H1 (cell line): ENCODE results near the gene TNN. TPM values are rescaled to one million over a fixed set of nuclear protein-coding genes. Genes with fewer than 3 reads are reported as not detected.
A peak's percentile ranks its signal among the peaks of the same experiment; 100 is the strongest.

ENCODE experiments used
- ASH2L ChIP-seq: fragments of 200-600, 300-600 bp; sonication (generic); IDR thresholded peaks from one replicate; pipeline ENCODE4 v1.7.1; 2017; ENCODE audit warnings: low read length
- EZH2 ChIP-seq: fragments of 200-600 bp; sonication (generic); IDR thresholded peaks from 2 replicates; pipeline ENCODE4 v1.7.1; 2012; ENCODE audit warnings: low read depth, mild to moderate bottlenecking, moderate library complexity, low read length, inconsistent platforms; ENCODE audit not compliant: severe bottlenecking
- JUN ChIP-seq: IDR thresholded peaks from 2 replicates; pipeline ENCODE4 v1.6.1; 2011; ENCODE audit warnings: low read depth, mild to moderate bottlenecking, improper control_type of control experiment, low read length
- MAFK ChIP-seq: IDR thresholded peaks from 2 replicates; pipeline ENCODE4 v1.6.1; 2012; ENCODE audit warnings: low read depth, mild to moderate bottlenecking, improper control_type of control experiment, low read length
- NANOG ChIP-seq: IDR thresholded peaks from 2 replicates; pipeline ENCODE4 v1.6.1; 2011; ENCODE audit warnings: low read length, low read depth, mild to moderate bottlenecking, inconsistent platforms; ENCODE audit not compliant: insufficient read depth, poor library complexity, severe bottlenecking
- POU5F1 ChIP-seq: IDR thresholded peaks from 2 replicates; pipeline ENCODE4 v1.6.1; 2011; ENCODE audit warnings: low read depth, mild to moderate bottlenecking, low read length, moderate library complexity
- SIN3A ChIP-seq, 2 experiments: IDR thresholded peaks in 1 of 2; conservative IDR thresholded peaks in 1 of 2; 2 replicates each; pipeline ENCODE4 v1.6.1; 2011 to 2012; ENCODE audit warnings: low read length in 2 of 2, improper control_type of control experiment in 1 of 2, low read depth in 1 of 2, mild to moderate bottlenecking in 1 of 2
- SP1 ChIP-seq: IDR thresholded peaks from 2 replicates; pipeline ENCODE4 v1.6.1; 2011; ENCODE audit warnings: low read depth, low read length
- polyA plus RNA-seq, 7 experiments: library from polyadenylated mRNA; depleted of rRNA in 3 of 7; stranded (reverse) in 5 of 7; unstranded in 2 of 7; fragments of >200 nt in 5 of 7; fragments of 200-250 nt in 2 of 7; gene quantifications; 1 replicate in 5 of 7; 2 replicates in 1 of 7; 4 replicates in 1 of 7; pipeline versions ENCODE4 v1.2.1 to v1.2.3, GENCODE V29; 2011 to 2013; ENCODE audit warnings: missing spikeins in 2 of 7, mixed read lengths in 2 of 7
- total RNA-seq: library from RNA; stranded (reverse); fragmentation: NEBNext Ultra II Directional; extraction: Animal tissue kit (Norgen Biotek cat#: 25700); gene quantifications from 2 replicates; pipeline ENCODE4 v1.2.1, GENCODE V29; 2021
- TF ChIP-seq, protein P1 (sequence below): fragments of 300-600 bp; sonication (generic); IDR thresholded peaks from 2 replicates; pipeline ENCODE4 v1.7.1; 2012; ENCODE audit warnings: low read length, moderate library complexity, mild to moderate bottlenecking, inconsistent platforms; ENCODE audit not compliant: insufficient replicate concordance
- TF ChIP-seq, protein P2 (sequence below): IDR thresholded peaks from 2 replicates; pipeline ENCODE4 v1.6.1; 2012; ENCODE audit warnings: inconsistent platforms

Gene TNN
- total and polyA plus RNA-seq, 2 of the 8 experiments (the other 6 are each of a cell fraction or from before 2014, with no cell fraction given) = 0.21 to 0.30 TPM

DNA sequence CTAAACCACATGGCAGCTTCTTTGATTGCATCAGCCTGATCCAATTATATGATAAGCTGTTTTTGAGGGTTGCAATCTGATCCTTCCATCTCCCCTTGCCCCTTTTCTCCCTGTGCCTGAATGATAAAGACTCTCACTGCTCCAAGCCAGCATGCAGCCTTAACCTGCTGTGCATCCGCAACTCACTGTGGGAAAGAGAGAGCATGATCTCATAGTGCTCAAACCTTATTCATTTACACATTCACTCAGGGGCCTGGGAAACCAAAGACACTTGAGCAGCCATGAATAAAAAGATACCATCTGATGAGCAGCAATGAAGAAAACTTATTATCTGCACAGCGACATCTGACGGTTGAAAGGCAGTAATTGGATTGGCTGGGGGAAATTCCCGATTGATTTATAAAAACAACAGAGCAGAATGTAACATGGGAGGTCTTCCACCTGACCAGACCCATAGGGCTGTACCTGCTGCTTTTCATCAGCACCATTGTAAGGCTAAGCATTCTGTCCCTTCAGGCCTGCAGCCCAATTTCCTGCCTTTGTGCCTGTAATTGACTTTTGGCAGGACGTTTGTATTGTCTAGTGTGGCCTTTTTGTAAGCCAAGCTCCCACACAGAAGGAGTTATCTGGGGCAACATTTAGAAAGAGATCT lies 62.5 kb downstream of the TNN start (continued):
- TF ChIP-seq JUN (peak; percentile 76), SP1 (peak; percentile 33; the same call in 1 of the 2 replicates), SIN3A (conservative IDR thresholded peaks at IDR 0.05 in 1 of 2, IDR thresholded peaks at IDR 0.05 in 1 of 2; ENCODE audit: low read depth in 1 of 2, low read length in 2 of 2) (no peak), EZH2 (no peak), MAFK (no peak), NANOG (peak; percentile 65), ASH2L (peak; percentile 39), POU5F1 (0 out of 2 replicates have a peak, but pooled peaks have one; percentile 42)
- TF ChIP-seq, protein P1, sequence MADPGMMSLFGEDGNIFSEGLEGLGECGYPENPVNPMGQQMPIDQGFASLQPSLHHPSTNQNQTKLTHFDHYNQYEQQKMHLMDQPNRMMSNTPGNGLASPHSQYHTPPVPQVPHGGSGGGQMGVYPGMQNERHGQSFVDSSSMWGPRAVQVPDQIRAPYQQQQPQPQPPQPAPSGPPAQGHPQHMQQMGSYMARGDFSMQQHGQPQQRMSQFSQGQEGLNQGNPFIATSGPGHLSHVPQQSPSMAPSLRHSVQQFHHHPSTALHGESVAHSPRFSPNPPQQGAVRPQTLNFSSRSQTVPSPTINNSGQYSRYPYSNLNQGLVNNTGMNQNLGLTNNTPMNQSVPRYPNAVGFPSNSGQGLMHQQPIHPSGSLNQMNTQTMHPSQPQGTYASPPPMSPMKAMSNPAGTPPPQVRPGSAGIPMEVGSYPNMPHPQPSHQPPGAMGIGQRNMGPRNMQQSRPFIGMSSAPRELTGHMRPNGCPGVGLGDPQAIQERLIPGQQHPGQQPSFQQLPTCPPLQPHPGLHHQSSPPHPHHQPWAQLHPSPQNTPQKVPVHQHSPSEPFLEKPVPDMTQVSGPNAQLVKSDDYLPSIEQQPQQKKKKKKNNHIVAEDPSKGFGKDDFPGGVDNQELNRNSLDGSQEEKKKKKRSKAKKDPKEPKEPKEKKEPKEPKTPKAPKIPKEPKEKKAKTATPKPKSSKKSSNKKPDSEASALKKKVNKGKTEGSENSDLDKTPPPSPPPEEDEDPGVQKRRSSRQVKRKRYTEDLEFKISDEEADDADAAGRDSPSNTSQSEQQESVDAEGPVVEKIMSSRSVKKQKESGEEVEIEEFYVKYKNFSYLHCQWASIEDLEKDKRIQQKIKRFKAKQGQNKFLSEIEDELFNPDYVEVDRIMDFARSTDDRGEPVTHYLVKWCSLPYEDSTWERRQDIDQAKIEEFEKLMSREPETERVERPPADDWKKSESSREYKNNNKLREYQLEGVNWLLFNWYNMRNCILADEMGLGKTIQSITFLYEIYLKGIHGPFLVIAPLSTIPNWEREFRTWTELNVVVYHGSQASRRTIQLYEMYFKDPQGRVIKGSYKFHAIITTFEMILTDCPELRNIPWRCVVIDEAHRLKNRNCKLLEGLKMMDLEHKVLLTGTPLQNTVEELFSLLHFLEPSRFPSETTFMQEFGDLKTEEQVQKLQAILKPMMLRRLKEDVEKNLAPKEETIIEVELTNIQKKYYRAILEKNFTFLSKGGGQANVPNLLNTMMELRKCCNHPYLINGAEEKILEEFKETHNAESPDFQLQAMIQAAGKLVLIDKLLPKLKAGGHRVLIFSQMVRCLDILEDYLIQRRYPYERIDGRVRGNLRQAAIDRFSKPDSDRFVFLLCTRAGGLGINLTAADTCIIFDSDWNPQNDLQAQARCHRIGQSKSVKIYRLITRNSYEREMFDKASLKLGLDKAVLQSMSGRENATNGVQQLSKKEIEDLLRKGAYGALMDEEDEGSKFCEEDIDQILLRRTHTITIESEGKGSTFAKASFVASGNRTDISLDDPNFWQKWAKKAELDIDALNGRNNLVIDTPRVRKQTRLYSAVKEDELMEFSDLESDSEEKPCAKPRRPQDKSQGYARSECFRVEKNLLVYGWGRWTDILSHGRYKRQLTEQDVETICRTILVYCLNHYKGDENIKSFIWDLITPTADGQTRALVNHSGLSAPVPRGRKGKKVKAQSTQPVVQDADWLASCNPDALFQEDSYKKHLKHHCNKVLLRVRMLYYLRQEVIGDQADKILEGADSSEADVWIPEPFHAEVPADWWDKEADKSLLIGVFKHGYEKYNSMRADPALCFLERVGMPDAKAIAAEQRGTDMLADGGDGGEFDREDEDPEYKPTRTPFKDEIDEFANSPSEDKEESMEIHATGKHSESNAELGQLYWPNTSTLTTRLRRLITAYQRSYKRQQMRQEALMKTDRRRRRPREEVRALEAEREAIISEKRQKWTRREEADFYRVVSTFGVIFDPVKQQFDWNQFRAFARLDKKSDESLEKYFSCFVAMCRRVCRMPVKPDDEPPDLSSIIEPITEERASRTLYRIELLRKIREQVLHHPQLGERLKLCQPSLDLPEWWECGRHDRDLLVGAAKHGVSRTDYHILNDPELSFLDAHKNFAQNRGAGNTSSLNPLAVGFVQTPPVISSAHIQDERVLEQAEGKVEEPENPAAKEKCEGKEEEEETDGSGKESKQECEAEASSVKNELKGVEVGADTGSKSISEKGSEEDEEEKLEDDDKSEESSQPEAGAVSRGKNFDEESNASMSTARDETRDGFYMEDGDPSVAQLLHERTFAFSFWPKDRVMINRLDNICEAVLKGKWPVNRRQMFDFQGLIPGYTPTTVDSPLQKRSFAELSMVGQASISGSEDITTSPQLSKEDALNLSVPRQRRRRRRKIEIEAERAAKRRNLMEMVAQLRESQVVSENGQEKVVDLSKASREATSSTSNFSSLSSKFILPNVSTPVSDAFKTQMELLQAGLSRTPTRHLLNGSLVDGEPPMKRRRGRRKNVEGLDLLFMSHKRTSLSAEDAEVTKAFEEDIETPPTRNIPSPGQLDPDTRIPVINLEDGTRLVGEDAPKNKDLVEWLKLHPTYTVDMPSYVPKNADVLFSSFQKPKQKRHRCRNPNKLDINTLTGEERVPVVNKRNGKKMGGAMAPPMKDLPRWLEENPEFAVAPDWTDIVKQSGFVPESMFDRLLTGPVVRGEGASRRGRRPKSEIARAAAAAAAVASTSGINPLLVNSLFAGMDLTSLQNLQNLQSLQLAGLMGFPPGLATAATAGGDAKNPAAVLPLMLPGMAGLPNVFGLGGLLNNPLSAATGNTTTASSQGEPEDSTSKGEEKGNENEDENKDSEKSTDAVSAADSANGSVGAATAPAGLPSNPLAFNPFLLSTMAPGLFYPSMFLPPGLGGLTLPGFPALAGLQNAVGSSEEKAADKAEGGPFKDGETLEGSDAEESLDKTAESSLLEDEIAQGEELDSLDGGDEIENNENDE = no peak
- TF ChIP-seq, protein P2, sequence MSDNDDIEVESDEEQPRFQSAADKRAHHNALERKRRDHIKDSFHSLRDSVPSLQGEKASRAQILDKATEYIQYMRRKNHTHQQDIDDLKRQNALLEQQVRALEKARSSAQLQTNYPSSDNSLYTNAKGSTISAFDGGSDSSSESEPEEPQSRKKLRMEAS = peak; percentile 89
